KOPT-K1 (cell line): ENCODE measurements around the gene SLC7A6OS.
A peak's percentile ranks its signal among the peaks of the same experiment; 100 is the strongest.

Source experiments
- H3K27ac ChIP-seq: fragments of 200-600 bp; sonication (generic); 2 replicates; pipeline ENCODE4 v1.5.1; 2016; ENCODE audit warnings: antibody characterized with exemption, mild to moderate bottlenecking, low read depth, low read length; ENCODE audit not compliant: poor library complexity, severe bottlenecking
- H3K36me3 ChIP-seq: fragments of 200-600 bp; sonication (generic); 2 replicates; pipeline ENCODE4 v1.5.1; 2017; ENCODE audit warnings: antibody characterized with exemption, mild to moderate bottlenecking, low read length, moderate library complexity; ENCODE audit not compliant: insufficient read depth
- H3K9me3 ChIP-seq: fragments of 200-600 bp; sonication (generic); 2 replicates; pipeline ENCODE4 v1.5.1; 2017; ENCODE audit warnings: antibody characterized with exemption, low read length, mild to moderate bottlenecking; ENCODE audit not compliant: insufficient read depth, poor library complexity, severe bottlenecking

SLC7A6OS gene

GRCh38 chr16:68282064-68282452 is 28.7 kb downstream of the SLC7A6OS start:
- no peaks in the 10 kb centered on the region for H3K9me3 ChIP-seq
- H3K36me3 ChIP-seq, result peaks cover 26% of the 10 kb centered on the region
- H3K27ac ChIP-seq, result peak overlapping the region; percentile 16

DNA sequence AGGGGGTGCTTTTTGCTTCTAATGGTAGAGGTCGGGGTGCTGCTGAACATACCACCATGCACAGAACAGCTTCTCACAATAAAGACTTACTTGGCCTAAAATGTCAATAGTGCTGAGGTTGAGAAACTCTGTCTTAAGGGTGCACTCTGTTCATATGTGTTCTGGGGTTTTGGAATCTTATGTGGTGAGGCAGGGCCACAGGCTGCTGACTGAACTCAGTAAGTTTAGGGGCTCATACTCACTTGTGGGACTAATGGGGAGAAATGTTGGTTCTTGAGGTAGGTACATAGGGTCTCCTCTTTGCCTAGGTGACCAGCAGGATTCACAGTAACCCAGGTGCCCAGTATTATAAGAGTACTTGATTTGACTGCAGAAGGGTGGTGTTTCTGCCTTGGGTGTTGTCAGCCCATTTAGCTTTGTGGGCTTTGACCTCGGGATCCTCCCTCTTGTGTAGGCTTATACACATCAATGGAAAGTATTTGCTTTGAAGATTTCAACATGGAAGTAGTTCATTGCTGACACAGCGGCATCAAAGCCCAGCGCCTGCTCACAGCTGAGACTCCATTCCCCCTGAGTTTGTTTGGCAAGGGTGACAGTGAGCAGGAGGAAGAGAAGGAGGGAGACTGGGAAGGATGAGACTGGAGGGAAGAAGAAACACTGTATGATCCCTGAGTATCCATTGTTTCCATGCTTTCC is 29.2 kb downstream of the SLC7A6OS start:
- no peaks in the 10 kb centered on the region for H3K9me3 ChIP-seq
- H3K36me3 ChIP-seq, result peaks cover 26% of the 10 kb centered on the region
- peak overlapping the region; percentile 16 for H3K27ac ChIP-seq

- no peak overlapping the region for H3K27ac ChIP-seq
- H3K9me3 ChIP-seq, result no peaks in the 10 kb centered on the region
- H3K36me3 ChIP-seq, result peaks cover 27% of the 10 kb centered on the region
Observed at GRCh38 chr16:68279726-68280558, 30.8 kb downstream of the SLC7A6OS start.

DNA sequence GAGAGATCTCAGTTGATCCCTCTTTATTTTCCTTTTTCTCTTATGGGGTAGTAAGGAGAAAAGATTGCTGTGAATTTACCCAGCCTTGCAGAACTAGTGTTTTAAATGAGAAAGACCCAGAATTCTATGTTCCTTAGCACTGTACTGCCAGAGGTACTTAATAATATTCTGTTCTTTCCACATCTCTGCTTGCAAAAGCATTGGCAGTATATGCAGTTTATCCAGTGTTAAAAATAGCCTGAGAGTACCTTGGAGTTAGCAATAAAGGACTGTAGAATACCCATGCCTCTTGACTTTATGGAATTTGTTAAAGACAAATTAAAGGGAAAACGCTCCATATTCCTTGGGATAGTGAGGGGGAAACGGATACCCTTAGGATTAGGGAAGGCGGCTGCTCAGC is 34.5 kb downstream of the SLC7A6OS start:
- peaks cover 39% of the 10 kb centered on the region for H3K36me3 ChIP-seq
- H3K9me3 ChIP-seq, result no peaks in the 10 kb centered on the region
- H3K27ac ChIP-seq, result peak overlapping the region; percentile 41

DNA sequence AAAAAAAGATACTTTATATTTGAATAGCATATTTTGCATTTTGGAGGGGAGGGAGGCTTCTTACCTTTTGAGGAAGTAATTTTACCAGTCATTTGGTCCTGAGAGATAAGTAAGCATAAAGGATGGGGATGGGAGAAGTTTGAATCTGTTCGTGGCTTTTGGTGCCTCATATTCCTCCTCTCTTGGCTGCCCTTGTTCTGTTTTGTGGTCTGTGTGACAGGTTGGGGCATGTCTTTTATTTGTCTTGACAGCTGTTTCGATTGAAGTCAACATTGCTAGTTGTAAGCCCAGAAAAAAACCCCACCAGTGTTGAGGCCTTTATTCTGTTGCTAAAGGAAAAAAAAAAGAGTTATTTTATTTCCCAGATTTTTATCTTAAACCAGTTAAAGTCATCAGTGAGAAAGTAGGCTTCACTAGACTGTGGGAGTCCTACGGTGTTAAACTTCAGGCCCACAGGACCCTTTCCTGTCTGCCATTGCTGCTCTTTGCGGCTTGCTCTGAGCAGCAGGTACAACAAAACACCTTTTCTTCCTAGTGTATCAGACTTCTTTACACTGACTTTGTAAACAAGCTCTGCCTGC is 35.0 kb downstream of the SLC7A6OS start:
- H3K9me3 ChIP-seq, result no peaks in the 10 kb centered on the region
- peaks cover 41% of the 10 kb centered on the region for H3K36me3 ChIP-seq
- H3K27ac ChIP-seq, result peak overlapping the region; percentile 41

GRCh38 chr16:68274441-68274840 is 36.3 kb downstream of the SLC7A6OS start:
- Histone ChIP-seq H3K36me3 (peaks cover 34% of the 10 kb centered on the region), H3K9me3 (no peaks in the 10 kb centered on the region), H3K27ac (no peak overlapping the region)

DNA sequence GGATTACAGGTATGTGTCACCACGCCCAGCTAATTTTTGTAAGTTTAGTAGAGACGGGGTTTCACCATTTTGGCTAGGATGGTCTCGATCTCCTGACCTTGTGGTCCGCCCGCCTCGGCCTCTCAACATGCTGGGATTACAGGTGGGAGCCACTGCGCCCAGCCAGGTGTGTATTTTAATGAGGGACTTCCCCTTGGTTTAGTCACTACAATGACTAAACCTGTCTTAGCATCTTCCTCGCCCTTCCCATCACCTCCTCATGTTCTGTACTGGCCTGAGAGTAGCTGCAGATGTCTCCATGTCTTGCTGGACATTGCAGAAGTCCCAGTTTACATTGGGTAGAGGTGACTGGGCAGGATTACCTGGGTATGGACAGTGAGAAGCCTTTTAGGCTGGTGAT is 36.9 kb downstream of the SLC7A6OS start:
- Histone ChIP-seq H3K27ac (no peak overlapping the region), H3K9me3 (no peaks in the 10 kb centered on the region), H3K36me3 (peaks cover 28% of the 10 kb centered on the region)

DNA sequence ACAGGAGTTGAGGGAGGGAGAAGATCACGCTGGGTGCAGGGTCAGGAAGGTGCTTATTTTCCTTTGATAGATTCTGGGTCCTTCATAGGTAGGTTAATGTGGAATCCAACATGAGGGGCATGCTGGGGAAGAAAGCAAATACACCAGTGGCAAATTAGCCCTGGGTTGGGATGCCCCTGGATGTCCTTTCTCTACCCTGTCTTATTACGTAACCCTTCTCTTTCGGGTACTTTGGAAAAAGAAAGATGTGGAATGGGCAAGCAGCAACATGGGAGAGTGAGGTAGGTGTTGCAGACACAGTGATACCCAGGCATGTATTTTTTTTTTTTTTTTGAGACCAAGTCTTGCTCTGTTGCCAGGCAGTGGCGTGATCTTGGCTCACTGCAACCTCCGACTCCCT is 37.3 kb downstream of the SLC7A6OS start:
- Histone ChIP-seq H3K36me3 (peaks cover 28% of the 10 kb centered on the region), H3K27ac (no peak overlapping the region), H3K9me3 (no peaks in the 10 kb centered on the region)

GRCh38 chr16:68272507-68273209 is 38.1 kb downstream of the SLC7A6OS start:
- H3K9me3 ChIP-seq, result no peaks in the 10 kb centered on the region
- no peak overlapping the region for H3K27ac ChIP-seq
- peaks cover 30% of the 10 kb centered on the region for H3K36me3 ChIP-seq

- Histone ChIP-seq H3K36me3 (peaks cover 32% of the 10 kb centered on the region), H3K27ac (no peak overlapping the region)
Observed at GRCh38 chr16:68270353-68270752, 40.4 kb downstream of the SLC7A6OS start.

DNA sequence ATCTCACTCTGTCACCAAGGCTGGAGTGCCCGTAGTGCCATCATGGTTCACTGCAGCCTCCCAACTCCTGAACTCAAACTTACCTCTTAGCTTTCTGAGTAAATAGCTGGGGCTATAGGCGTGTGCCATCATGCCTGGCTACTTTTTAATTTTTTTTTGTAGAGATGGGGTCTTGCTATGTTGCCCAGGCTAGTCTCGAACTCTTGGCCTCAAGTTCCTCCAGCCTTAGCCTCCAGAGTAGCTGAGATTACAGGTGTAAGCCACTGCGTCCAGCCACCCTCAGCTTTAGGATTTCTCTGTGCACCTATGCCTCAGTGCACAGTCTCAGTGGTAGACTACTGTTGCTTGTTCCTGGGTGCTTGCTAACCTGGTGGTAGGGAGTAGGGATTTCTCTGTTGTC is 41.0 kb downstream of the SLC7A6OS start:
- H3K27ac ChIP-seq, result no peak overlapping the region
- H3K36me3 ChIP-seq, result peaks cover 29% of the 10 kb centered on the region

More at GRCh38 chr16:68270353-68270752, 40.4 kb downstream of the SLC7A6OS start:
- H3K9me3 ChIP-seq, result no peaks in the 10 kb centered on the region

GRCh38 chr16:68267612-68268405 is 42.9 kb downstream of the SLC7A6OS start:
- H3K27ac ChIP-seq, result no peak overlapping the region
- H3K9me3 ChIP-seq, result no peaks in the 10 kb centered on the region
- H3K36me3 ChIP-seq, result peaks cover 14% of the 10 kb centered on the region; the same call in 1 of the 2 replicates

More for the DNA sequence above, 41.0 kb downstream of the SLC7A6OS start:
- H3K9me3 ChIP-seq, result no peaks in the 10 kb centered on the region

DNA sequence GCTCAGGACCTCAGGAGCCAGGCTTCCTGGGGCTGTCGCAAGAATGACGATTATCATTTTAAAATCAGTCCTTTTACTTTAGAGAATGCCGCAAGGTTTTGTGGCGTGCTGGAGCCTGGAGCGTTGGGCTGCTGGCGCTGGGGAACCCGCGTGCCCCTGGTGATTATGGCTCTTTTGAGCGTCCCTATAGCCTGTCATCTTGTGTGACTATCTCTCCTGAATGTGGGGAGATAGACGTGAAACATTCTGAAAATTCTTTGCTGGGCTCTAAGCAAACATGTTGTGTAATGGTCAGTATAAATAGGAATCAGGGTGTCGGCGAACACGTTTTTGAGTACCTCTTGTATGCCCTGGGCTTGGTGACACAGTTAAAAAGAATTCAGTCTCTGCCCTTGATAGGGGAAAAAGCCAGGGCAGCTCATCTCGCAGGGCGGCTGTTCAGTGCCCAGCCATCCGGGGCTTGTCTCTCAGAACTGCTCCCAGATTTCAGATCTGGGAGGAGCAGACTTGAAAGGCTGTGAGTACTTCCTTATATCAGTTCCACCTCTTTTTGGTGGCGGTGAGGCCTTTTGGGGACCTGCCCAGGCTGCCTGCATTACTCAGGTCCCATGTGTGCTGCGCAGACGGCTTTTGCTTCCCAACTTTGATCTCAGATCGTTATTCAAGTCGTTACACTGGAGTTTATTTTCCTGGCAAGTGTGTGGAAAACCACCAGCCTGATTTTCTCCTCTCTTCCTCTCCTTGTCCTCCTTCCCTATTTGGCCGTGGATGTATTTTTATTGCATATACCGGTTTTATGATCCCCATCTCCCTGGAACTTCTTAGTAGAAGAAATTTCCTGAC is 45.4 kb downstream of the SLC7A6OS start:
- H3K27ac ChIP-seq, result peak overlapping the region; percentile 57
- 0 out of 2 replicates have a peak, but pooled peaks cover 4% of the 10 kb centered on the region for H3K36me3 ChIP-seq
- no peaks in the 10 kb centered on the region for H3K9me3 ChIP-seq
